ENCODE results near the gene COL17A1.

GRCh38 chr10:104119996-104120395 is 34.3 kb upstream of the COL17A1 start:
- TF ChIP-seq CTCF (IDR thresholded peaks at IDR 0.05): no peak
- TF ChIP-seq POLR2A (IDR thresholded peaks at IDR 0.05): no peak
